ENCODE measurements around the gene ADGRB3. TPM values are rescaled to one million over a fixed set of nuclear protein-coding genes. Genes with fewer than 3 reads are reported as not detected.

ADGRB3 gene
- total RNA-seq, 1 experiment from 2014 or later, result not detected

- DNase-seq (ENCODE audit: unreplicated experiment), result no peak
- POLR2A ChIA-PET, result no interaction called here
- TF ChIP-seq CTCF (IDR thresholded peaks at IDR 0.05; ENCODE audit: unreplicated experiment), result no peak
- no peaks in the 10 kb centered on the region for H3K9me3 Mint-ChIP-seq (ENCODE audit: unreplicated experiment)
- no peaks in the 10 kb centered on the region for H3K36me3 Mint-ChIP-seq (ENCODE audit: insufficient read depth, unreplicated experiment)
- H3K4me3 Mint-ChIP-seq (ENCODE audit: unreplicated experiment), result no peak overlapping the region
- H3K27ac Mint-ChIP-seq (ENCODE audit: low read depth, unreplicated experiment), result no peak overlapping the region
- no TSS peak for BruUV-seq (replicated peaks)
- peaks cover 96% of the 10 kb centered on the region for H3K27me3 Mint-ChIP-seq (ENCODE audit: insufficient read depth, unreplicated experiment)
- H3K4me1 Mint-ChIP-seq (ENCODE audit: insufficient read depth, unreplicated experiment), result no peaks in the 10 kb centered on the region
- CTCF ChIA-PET, result no interaction called here
- intact Hi-C loops (cut with micrococcal nuclease), result no loop called here
Observed at GRCh38 chr6:68710916-68711315, 75.8 kb downstream of the ADGRB3 start.

- no peak for DNase-seq (ENCODE audit: unreplicated experiment)
- H3K4me3 Mint-ChIP-seq (ENCODE audit: unreplicated experiment), result no peak overlapping the region
- TF ChIP-seq CTCF (IDR thresholded peaks at IDR 0.05; ENCODE audit: unreplicated experiment), result no peak
- no peaks in the 10 kb centered on the region for H3K36me3 Mint-ChIP-seq (ENCODE audit: insufficient read depth, unreplicated experiment)
- H3K9me3 Mint-ChIP-seq (ENCODE audit: unreplicated experiment), result no peaks in the 10 kb centered on the region
- BruUV-seq (replicated peaks), result no TSS peak
- H3K27ac Mint-ChIP-seq (ENCODE audit: low read depth, unreplicated experiment), result no peak overlapping the region
- peaks cover 96% of the 10 kb centered on the region for H3K27me3 Mint-ChIP-seq (ENCODE audit: insufficient read depth, unreplicated experiment)
- intact Hi-C loops (cut with micrococcal nuclease), result no loop called here
- POLR2A ChIA-PET, result no interaction called here
- no peaks in the 10 kb centered on the region for H3K4me1 Mint-ChIP-seq (ENCODE audit: insufficient read depth, unreplicated experiment)
- CTCF ChIA-PET, result no interaction called here
Observed at GRCh38 chr6:68711386-68712000, 76.4 kb downstream of the ADGRB3 start.

GRCh38 chr6:68716620-68717019 is 81.5 kb downstream of the ADGRB3 start:
- no peak overlapping the region for H3K27ac Mint-ChIP-seq (ENCODE audit: low read depth, unreplicated experiment)
- no peak overlapping the region for H3K4me3 Mint-ChIP-seq (ENCODE audit: unreplicated experiment)
- ChIA-PET POLR2A (no interaction called here), CTCF (interaction anchor here (0.6 kb wide), 1 partner anchor 64 kb away, joined by 3 read pairs; no protein-coding TSS in a partner anchor)
- peaks cover 90% of the 10 kb centered on the region for H3K27me3 Mint-ChIP-seq (ENCODE audit: insufficient read depth, unreplicated experiment)
- H3K36me3 Mint-ChIP-seq (ENCODE audit: insufficient read depth, unreplicated experiment), result no peaks in the 10 kb centered on the region
- no peak for TF ChIP-seq CTCF (IDR thresholded peaks at IDR 0.05; ENCODE audit: unreplicated experiment)
- no peaks in the 10 kb centered on the region for H3K9me3 Mint-ChIP-seq (ENCODE audit: unreplicated experiment)
- intact Hi-C loops (cut with micrococcal nuclease), result no loop called here
- BruUV-seq (replicated peaks), result no TSS peak
- DNase-seq (ENCODE audit: unreplicated experiment), result no peak
- no peaks in the 10 kb centered on the region for H3K4me1 Mint-ChIP-seq (ENCODE audit: insufficient read depth, unreplicated experiment)

- no TSS peak for BruUV-seq (replicated peaks)
- no peak overlapping the region for H3K27ac Mint-ChIP-seq (ENCODE audit: low read depth, unreplicated experiment)
- no peaks in the 10 kb centered on the region for H3K9me3 Mint-ChIP-seq (ENCODE audit: unreplicated experiment)
Observed at GRCh38 chr6:68718385-68719073, 83.4 kb downstream of the ADGRB3 start.

More at GRCh38 chr6:68718385-68719073, 83.4 kb downstream of the ADGRB3 start:
- DNase-seq (ENCODE audit: unreplicated experiment), result no peak
- intact Hi-C loops (cut with micrococcal nuclease), result no loop called here
- Mint-ChIP-seq H3K27me3 (ENCODE audit: insufficient read depth, unreplicated experiment) (peaks cover 87% of the 10 kb centered on the region), H3K4me1 (ENCODE audit: insufficient read depth, unreplicated experiment) (no peaks in the 10 kb centered on the region), H3K36me3 (ENCODE audit: insufficient read depth, unreplicated experiment) (no peaks in the 10 kb centered on the region), H3K4me3 (ENCODE audit: unreplicated experiment) (no peak overlapping the region)
- CTCF ChIA-PET, result no interaction called here
- POLR2A ChIA-PET, result no interaction called here
- no peak for TF ChIP-seq CTCF (IDR thresholded peaks at IDR 0.05; ENCODE audit: unreplicated experiment)
